PFSK-1 (cell line): Measurements from ENCODE around the gene LRFN3.

ENCODE experiments used
- POLR2AphosphoS5 ChIP-seq: IDR thresholded peaks from 2 replicates; pipeline ENCODE4 v1.6.1; 2012; ENCODE audit warnings: low read depth, mild to moderate bottlenecking, control low read depth, low read length, moderate library complexity
- REST ChIP-seq, 2 experiments: IDR thresholded peaks; 2 replicates each; pipeline versions ENCODE4 v1.6.1 to v1.8.0; 2011 to 2012; ENCODE audit warnings: low read depth in 2 of 2, low read length in 2 of 2, control low read depth in 1 of 2, inconsistent platforms in 1 of 2, mild to moderate bottlenecking in 1 of 2, moderate library complexity in 1 of 2; ENCODE audit not compliant: insufficient read depth in 1 of 2
- SIN3A ChIP-seq: IDR thresholded peaks from 2 replicates; pipeline ENCODE4 v1.6.1; 2012; ENCODE audit warnings: mild to moderate bottlenecking, low read length, moderate library complexity, borderline replicate concordance; ENCODE audit not compliant: insufficient read depth
- TAF1 ChIP-seq: IDR thresholded peaks from 2 replicates; pipeline ENCODE4 v1.6.1; 2012; ENCODE audit warnings: low read length, control low read depth, borderline replicate concordance; ENCODE audit not compliant: insufficient read depth

GRCh38 chr19:35983177-35983576, 47.0 kb downstream of the LRFN3 start:
- TF ChIP-seq TAF1: no peak
- no peak for TF ChIP-seq REST (IDR thresholded peaks at IDR 0.05; ENCODE audit: insufficient read depth in 1 of 2, low read depth in 2 of 2, low read length in 2 of 2)
- TF ChIP-seq POLR2AphosphoS5: no peak
- TF ChIP-seq SIN3A: no peak
